Uterus (tissue), 4 donors: ENCODE results near the gene KCNQ1OT1. TPM values are rescaled to one million over a fixed set of nuclear protein-coding genes. Genes with fewer than 3 reads are reported as not detected.

Source experiments
- DNase-seq, 2 donors: peaks; one replicate each; pipeline ENCODE4 v3.0.0-alpha.2; 2019 to 2020
- H3K27ac ChIP-seq, 2 donors: fragments of 200-600 bp; sonication (generic); 1 replicate in 1 of 2; 2 replicates in 1 of 2; pipeline ENCODE4 v1.5.1; 2016 to 2018
- H3K27me3 ChIP-seq, 2 donors: fragments of 200-600 bp; sonication (generic); one replicate each; pipeline ENCODE4 v1.5.1; 2018 to 2019; ENCODE audit warnings: control low read depth in 1 of 2
- H3K36me3 ChIP-seq, 2 donors: fragments of 200-600 bp; sonication (generic); one replicate each; pipeline ENCODE4 v1.5.1; 2019; ENCODE audit warnings: control low read depth in 1 of 2
- H3K4me1 ChIP-seq, 2 donors: fragments of 200-600 bp; sonication (generic); one replicate each; pipeline ENCODE4 v1.5.1; 2018 to 2019; ENCODE audit warnings: control low read depth in 1 of 2
- H3K4me3 ChIP-seq, 2 donors: fragments of 200-600 bp; sonication (generic); 1 replicate in 1 of 2; 2 replicates in 1 of 2; pipeline ENCODE4 v1.5.1; 2018 to 2019; ENCODE audit warnings: mild to moderate bottlenecking in 1 of 2
- H3K9me3 ChIP-seq, 2 donors: fragments of 200-600 bp; sonication (generic); one replicate each; pipeline ENCODE4 v1.5.1; 2019; ENCODE audit warnings: control low read depth in 1 of 2
- POLR2A ChIP-seq, 2 donors: fragments of 450-650 bp; IDR thresholded peaks; one replicate each; pipeline ENCODE4 v1.6.1; 2016; ENCODE audit warnings: antibody characterized with exemption in 2 of 2, mild to moderate bottlenecking in 1 of 2, moderate library complexity in 1 of 2
- intact Hi-C: fragments of 100-400 bp; cut with DNase I; formaldehyde crosslinking; loops from one replicate; pipeline ENCODE4 v1.15.1; 2023; ENCODE audit warnings: low total_unique reads
- total RNA-seq, 4 donors: library from RNA; depleted of rRNA in 3 of 4; stranded (reverse); fragments of >200 nt in 3 of 4; gene quantifications; one replicate each; pipeline versions ENCODE4 v1.1.0 to v1.2.4, GENCODE V29; 2014 to 2023
- TF ChIP-seq, protein P1 (sequence below), 4 experiments: fragments of 200-600 bp in 2 of 4; fragments of 450-650 bp in 2 of 4; sonication (generic) in 2 of 4; IDR thresholded peaks; one replicate each; pipeline ENCODE4 v1.5.1; 2016 to 2019; ENCODE audit warnings: antibody characterized with exemption in 4 of 4, mild to moderate bottlenecking in 2 of 4, moderate library complexity in 1 of 4
- donor health status: DM: yes; HTN: yes; CAD: no.

KCNQ1OT1 gene
- total RNA-seq, 4 donors from 2014 or later = 2.6 to 19.4 (median 10.9) TPM

DNA sequence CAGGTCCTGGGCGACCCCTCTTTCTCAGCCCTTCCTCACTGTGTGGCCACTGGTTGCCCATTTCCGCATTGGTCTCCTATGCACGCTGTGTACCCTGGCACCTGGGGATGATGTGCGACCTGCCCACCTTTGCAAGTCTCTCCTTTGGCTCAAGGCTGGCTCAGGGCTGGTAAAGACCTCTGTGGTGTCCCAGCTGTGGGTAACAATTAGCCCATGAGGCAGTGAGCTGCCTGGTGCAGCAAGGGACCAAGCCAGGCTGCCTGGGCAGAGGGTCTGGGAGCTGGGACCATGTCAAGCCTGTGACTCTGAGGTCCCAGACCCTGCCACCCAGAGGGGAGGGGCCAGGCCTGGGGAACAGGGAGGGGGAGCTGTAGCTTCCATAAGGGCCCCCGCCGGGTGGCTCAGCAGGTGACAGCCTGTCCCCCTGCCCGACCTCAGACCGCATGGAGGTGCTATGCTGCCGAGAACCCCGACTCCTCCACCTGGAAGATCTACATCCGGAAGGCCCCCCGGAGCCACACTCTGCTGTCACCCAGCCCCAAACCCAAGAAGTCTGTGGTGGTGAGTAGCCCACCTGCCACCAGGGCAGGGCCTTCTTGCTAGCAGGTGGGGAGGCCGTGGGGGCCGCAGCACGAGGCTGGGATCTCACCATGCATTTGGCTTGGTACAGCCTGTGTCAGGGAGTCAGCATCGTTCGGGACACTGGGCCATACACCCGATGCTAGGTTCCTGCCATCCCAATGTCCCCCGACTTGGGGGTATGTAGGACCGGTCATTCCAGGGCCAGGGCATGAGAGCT lies 112.5 kb downstream of the KCNQ1OT1 start:
- no peak overlapping the region for H3K27ac ChIP-seq
- H3K4me3 ChIP-seq = no peak overlapping the region
- intact Hi-C loops = no loop called here
- no peaks in the 10 kb centered on the region for H3K9me3 ChIP-seq
- no peaks in the 10 kb centered on the region for H3K36me3 ChIP-seq
- DNase-seq = no peak
- no peaks in the 10 kb centered on the region for H3K4me1 ChIP-seq
- H3K27me3 ChIP-seq = no peaks in the 10 kb centered on the region
- TF ChIP-seq POLR2A (IDR thresholded peaks at IDR 0.05) = no peak
- TF ChIP-seq, protein P1, sequence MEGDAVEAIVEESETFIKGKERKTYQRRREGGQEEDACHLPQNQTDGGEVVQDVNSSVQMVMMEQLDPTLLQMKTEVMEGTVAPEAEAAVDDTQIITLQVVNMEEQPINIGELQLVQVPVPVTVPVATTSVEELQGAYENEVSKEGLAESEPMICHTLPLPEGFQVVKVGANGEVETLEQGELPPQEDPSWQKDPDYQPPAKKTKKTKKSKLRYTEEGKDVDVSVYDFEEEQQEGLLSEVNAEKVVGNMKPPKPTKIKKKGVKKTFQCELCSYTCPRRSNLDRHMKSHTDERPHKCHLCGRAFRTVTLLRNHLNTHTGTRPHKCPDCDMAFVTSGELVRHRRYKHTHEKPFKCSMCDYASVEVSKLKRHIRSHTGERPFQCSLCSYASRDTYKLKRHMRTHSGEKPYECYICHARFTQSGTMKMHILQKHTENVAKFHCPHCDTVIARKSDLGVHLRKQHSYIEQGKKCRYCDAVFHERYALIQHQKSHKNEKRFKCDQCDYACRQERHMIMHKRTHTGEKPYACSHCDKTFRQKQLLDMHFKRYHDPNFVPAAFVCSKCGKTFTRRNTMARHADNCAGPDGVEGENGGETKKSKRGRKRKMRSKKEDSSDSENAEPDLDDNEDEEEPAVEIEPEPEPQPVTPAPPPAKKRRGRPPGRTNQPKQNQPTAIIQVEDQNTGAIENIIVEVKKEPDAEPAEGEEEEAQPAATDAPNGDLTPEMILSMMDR (IDR thresholded peaks at IDR 0.05) = no peak

DNA sequence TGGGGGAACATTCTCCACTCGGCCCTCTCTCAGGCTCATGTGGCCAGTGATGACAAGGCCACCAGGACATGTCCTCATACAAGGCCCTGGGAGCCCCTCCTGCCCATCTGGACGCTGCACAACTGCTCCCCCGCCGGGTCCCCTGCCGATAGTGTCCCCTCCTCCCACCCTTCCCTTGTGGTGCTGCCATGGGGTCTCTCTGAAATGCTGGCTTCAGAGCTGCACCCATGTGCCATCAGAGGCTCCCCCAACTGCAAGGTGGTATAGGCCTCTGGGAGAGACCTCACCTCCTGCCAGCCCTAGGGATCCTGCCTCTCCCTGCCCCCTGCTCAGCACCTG lies 113.0 kb downstream of the KCNQ1OT1 start:
- H3K27me3 ChIP-seq = no peaks in the 10 kb centered on the region
- no peak for DNase-seq
- H3K4me3 ChIP-seq = no peak overlapping the region
- no peaks in the 10 kb centered on the region for H3K36me3 ChIP-seq
- H3K4me1 ChIP-seq = no peaks in the 10 kb centered on the region
- intact Hi-C loops = no loop called here
- H3K27ac ChIP-seq = no peak overlapping the region
- TF ChIP-seq, protein P1 (IDR thresholded peaks at IDR 0.05) = no peak
- TF ChIP-seq POLR2A (IDR thresholded peaks at IDR 0.05) = no peak
- H3K9me3 ChIP-seq = no peaks in the 10 kb centered on the region

DNA sequence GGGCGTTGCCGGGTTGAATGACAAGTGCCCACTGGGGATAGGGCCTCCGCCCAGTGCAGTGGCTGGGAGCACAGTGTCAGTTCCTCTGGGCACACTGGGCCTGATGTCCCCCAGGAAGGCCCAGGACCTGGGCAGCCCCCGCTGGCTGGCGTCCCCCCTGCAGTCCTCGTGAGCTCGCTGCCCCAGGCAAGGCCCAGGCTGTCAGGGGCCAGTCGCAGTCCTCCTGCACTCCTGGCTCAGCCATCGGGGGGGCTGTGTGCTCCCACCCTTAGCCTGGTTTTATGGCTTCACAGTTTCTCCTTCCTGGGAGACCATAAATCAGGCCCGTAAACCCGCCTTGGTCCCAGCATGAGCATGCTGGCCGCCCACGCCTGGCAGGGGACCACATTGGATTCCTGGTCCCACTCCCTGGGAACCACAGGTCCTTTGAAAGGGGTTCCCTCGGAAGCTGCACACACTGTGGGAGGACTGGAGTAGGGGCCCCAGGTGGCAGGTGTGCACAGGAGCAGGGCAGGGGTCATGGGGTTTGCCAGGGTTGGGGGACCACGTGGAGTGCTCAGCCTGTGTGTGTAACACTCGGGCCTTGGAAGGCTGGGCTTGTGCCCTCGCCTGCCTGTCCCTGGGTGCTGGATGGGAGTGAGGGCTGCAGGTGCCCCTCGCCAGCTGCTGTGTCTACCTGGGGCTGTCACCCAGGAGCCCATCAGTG lies 113.6 kb downstream of the KCNQ1OT1 start:
- Histone ChIP-seq H3K36me3 (no peaks in the 10 kb centered on the region), H3K9me3 (no peaks in the 10 kb centered on the region), H3K4me1 (no peaks in the 10 kb centered on the region), H3K4me3 (no peak overlapping the region), H3K27ac (no peak overlapping the region), H3K27me3 (no peaks in the 10 kb centered on the region)
- intact Hi-C loops = no loop called here
- TF ChIP-seq, protein P1 (IDR thresholded peaks at IDR 0.05) = no peak
- no peak for TF ChIP-seq POLR2A (IDR thresholded peaks at IDR 0.05)
- DNase-seq = peak; percentile 55 to 62

DNA sequence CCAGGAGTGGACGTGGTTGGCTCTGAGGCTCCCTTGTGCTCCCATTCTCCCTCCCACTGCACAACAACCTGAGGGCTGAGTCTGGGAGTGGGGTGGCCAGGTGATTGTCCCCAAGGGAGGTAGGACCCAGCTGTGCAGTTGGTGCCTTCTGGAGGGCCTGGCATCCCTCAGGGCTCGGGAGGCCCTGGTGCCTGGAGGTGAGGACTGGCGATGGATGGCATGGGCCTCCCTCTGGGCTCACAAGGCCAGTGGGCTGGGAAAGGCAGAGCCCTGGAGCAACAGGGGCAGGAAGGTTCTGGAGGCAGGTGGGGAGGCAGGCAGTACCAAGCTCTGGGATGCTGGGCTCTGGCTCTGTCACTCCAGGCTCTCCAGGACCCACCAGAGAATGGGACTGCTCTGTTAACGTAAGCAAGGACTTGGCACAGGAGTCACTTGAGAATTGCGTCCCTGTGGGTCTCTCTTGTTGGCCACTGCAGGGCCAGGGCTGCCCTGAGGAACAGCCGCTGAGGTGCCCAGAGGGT lies 114.2 kb downstream of the KCNQ1OT1 start:
- intact Hi-C loops = no loop called here
- H3K27me3 ChIP-seq = no peaks in the 10 kb centered on the region
- TF ChIP-seq, protein P1 (IDR thresholded peaks at IDR 0.05) = no peak
- H3K9me3 ChIP-seq = no peaks in the 10 kb centered on the region
- DNase-seq = no peak
- H3K36me3 ChIP-seq = no peaks in the 10 kb centered on the region
- H3K4me1 ChIP-seq = no peaks in the 10 kb centered on the region
- no peak overlapping the region for H3K27ac ChIP-seq
- H3K4me3 ChIP-seq = no peak overlapping the region
